GM21737 (cell line): ENCODE measurements around the gene VSIR.

ENCODE experiments used
- ATAC-seq: cut with Tn5 transposase; IDR thresholded peaks from one replicate; pipeline ENCODE4 v1.9.1; 2021; ENCODE audit warnings: mild to moderate bottlenecking, moderate library complexity; ENCODE audit not compliant: unreplicated experiment

VSIR gene

DNA sequence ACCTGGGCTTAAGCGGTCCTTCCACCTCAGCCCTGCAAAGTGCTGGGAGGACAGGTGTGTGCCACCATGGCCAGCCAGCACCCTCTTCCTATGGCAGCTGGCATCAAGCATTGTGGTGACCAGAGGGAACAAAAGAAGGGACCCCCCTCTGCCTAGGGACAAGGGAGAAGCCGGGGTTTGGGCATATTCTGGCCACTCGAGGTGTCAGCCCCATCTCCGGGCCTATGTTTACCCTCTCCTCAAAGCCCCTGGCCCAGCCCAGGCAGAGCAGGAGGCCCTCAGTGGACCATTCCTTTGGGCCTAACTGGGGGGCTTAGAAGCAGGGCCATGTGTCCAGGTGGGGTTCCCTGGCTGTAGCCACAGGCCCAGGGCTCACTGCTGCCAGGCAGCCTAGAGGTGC lies 23.9 kb downstream of the VSIR start:
- ATAC-seq, result no peak

DNA sequence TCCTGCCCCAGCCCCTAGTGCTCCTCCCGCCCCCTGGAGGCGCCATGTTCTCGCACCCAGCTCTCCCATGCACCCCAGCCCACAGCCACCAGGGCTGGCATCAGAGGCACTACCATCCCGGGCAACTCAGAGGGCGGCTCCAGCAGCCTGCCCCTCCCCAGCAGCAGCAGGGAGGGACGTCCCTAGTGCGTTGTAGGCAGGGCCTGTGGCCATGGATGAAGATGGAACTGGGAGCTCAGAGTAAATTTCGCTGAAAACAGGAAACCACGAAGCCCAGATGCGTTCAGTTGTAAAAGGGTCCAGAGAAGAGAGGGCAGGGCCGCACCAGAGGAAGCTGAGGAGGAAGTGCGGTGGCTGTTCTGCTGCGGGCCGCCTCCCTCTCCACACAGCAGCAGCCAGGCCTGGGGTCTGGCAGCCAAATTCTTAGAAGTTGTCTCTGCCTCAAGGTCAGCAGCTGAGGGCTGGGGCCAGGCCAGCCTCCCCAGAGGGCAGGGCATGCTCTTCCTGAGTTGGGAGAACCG lies 24.6 kb downstream of the VSIR start:
- peak; percentile 54 for ATAC-seq

DNA sequence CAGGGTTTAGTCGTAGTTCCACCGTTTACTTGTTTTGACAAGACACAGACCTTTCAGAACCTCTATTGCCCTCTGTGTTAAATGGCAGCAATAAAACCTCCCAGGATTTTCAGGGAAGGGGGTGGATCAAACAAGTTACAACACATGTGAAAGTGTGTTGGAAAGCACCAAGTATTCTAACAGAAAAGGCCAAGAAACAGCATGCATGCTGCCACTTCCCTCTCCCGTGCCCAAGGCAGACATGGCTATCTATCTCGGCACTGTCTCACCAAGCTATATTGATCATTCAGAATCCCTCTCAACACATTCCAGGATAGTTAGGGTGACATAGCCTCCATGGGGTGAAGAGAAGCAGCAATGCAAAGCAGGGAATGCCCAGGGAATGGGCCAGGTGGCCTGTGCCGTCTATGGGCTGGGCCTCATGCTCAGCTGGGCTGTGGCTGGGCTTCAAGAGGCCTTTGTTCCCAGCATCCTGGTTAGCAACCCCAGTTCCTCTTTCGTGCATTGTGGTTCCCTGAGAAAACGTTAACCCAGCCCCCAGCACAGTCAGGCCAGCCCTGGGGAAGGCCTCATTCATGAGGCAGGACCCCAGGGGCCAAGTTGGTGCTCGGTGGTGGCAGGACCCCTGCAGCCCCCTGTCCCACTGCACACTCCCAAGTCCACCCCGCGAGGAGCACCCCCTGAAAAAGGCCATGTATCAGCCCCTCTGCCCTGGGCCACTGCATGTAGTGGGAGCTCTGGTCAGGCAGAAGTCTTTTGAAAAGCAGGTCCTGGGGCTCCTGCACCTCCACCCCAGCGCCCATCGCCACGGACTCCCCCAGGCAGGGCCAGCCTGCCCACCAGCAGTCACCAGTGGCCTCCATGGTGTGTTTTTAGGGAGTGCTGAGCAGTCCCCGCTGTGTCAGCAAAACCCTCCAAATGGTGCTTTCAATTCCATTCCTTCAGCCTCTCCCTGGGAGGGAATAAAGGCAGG lies 25.5 kb downstream of the VSIR start:
- ATAC-seq, result no peak

DNA sequence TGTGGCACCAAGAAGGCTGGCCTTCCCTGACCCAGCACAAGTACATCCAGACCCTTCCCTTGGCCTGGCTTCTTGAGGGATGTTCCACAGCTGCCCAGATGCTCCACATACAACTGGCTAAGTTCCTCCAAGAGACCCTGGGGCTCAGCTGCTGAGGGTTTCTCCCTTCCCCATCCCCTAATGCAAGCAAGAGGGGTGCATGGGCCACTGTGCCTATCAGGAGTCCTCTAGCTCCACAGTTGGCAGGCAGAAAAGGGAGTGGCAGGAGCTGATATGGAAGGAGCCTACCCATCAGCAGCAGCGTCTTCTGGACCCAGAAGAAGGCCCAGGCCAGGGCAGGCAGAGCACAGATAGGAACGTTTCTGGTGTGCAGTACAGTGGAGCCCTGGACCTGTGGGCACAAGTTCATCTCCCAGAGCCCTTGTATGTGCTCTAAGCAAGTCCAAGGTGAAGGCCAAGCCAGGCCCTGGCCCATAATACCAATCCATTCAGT lies 26.2 kb downstream of the VSIR start:
- no peak for ATAC-seq

DNA sequence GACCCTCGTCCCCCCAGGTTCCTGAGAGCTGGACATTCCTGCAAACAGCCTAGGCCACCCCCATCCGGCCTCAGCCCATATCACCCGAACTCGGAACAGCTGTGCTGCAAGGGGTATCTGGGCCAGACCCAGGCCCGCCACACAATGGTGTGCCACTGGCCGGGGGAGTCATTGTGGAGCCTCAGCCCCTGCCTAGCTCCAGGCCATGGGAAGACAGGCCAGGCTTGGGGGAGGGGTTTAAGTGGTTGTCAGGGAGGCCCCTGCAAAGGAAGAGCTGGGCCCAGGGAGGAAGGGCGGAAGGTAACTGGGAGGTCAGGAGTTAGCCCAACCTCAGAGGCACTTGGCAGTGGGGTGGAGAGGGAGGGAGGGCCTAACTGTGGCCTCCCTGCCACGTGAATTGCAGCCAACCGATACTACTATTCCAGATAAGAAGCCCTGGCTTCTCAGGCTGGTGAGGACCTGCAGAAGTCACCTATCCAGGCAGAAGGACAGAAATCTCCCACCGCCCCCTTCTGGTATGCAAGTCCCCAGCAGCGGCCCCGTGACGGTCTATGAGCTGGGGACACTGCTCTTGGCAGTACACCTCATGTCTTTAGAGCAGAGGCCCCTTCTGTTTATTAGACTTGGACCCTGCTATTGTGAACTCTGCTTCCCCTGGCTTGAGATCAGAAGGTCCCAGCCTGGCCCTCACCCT lies 26.8 kb downstream of the VSIR start:
- no peak for ATAC-seq

DNA sequence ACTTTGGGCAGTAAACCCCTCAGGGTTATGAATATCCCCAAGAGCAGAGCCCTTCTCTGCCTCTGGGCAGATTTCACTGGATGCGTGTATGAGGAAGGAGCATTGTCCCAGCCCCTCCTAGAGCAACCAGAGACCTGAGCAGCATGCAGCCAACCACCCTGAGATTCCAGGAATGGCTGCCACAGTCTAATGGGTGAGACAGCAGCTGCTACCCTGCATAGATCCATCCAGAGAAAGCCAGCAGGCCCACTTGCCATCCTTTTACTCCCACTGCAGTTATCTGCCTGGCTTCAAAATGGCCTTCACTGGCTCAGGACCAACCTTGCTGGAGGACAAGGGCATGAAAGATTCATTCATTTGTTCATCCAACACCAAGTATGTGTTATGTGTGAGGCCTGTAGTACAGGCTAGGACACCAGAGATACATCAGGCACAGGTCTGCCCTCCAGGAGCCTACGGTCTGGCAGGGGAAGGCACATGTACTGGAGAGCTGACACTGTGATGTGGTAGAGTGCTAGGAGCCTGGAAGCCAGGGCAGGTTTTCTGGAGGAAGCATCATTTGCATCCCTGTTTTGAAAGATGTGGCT lies 27.6 kb downstream of the VSIR start:
- no peak for ATAC-seq

DNA sequence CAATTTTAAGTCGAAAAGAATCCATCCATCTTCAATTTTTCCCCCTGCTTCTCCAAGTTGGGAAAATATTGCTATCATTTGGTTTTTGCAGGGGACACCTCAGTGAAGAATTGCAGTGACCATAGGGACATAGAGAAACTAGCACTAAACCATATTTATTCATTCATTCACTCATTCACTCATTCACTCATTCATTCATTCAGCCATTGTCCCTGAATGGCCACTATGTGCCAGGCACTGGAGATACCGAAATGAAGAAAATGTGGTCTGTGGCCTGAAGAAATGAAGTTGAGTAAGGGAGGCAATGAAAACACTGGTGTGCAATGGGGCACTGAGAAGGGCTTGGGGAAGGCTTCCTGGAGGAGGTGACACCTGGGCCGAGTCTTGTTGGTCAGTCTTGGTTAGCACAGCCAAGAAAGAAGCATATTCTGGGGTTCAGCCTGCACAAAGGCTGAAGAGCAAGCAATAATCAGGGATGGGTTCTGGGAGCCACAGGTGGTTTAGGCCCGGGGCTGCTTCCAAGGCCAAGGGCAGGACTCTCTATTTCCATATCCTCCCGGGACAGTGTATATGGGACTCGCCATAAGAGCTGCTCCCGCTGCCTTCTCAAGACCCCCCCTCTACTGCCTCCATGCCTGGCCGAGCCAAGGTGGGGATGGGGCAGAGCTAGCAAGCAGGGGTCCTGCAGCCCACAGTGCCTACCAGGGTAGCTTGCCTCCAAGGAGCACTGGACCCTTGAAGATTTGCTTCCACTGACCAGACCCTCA lies 28.2 kb downstream of the VSIR start:
- no peak for ATAC-seq

DNA sequence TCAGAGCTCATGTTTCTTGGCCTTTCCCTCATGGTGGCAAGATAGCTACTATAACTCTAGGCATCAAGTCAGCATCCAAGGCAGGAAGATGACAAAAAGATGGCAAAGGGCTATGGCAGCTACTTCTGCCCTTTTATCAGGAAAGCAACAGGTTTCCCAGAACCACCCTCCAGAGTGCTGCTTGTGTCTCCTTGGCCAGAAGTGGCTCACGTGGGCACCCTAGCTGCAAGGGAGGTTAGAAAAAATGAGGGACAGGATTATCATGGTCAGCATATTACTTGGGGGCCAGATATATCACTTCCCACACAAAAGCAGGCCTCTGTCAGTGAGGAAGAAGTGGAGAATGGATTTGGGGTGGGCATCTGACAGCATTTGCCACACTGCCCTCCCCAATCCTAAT lies 29.5 kb downstream of the VSIR start:
- ATAC-seq, result no peak

DNA sequence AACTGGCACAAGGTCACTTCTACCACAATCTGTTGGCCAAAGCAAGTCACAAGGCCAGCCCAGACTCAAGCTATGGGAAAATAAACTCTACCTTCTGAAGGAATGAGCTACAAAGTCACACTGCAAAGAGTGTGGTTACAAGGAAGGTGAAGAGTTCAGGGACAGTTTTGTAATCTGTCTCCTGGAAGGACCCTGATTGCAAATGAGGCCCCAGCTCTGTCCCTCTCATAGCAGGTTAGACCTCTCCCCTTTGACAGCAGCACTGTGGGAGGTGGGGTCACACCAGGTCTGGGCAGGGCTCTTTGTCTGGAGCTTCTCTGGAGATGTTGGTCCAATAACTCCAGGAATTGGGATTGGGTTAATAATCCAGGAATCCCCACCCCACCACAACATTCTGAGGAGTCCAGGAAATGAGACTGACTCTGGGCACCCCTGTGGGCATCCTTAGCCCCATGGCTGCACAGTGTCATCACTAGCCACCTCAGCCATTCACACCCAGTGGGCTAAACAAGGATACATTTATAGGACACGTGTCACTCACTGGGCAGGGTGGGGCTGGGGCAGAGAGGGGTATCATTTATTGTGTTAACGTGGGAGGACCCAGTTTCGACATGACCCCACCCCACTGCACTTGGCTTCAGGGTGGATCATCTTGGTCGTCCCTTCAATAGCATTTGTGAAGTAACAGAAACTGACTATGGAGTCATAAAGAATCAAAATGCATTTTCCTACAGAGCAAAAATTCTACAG lies 30.1 kb downstream of the VSIR start:
- ATAC-seq, result no peak

DNA sequence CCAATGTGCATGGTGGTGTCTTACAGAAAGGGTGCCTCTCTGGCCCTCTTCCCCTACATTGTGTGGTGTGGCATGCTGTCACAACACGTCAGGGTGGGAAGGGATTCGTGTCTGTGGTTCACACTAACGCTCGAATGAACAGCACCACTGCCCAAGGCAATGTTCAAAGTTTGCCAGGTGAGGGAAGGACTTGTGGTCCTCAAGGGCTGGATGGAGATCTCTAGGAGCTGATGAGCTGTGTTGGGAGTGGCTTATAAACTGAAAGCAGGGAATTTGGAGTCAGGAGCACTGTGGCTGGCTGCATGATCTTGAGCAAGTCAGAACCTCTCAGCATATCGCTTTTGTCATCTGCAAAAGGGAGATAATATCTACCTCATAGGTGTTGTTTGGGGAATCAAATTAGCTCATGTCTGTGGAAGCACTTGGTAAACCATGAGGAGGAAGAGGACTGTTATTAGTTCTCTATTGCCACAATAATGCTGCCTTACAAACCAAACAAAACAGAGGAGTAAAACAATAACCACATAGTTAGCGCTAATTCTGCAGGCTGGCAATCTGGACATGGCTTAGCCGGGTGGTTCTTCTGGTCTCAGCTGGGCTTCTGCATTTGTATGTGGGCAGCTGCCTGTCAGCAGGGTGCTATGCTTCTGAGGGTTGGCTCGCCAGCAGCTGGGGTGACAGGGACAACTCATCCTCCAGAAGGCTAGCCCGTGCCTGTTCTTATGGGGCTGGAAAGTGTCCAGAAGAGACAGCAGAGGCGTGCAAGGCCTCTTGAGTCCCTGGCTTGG lies 30.8 kb downstream of the VSIR start:
- ATAC-seq, result no peak

DNA sequence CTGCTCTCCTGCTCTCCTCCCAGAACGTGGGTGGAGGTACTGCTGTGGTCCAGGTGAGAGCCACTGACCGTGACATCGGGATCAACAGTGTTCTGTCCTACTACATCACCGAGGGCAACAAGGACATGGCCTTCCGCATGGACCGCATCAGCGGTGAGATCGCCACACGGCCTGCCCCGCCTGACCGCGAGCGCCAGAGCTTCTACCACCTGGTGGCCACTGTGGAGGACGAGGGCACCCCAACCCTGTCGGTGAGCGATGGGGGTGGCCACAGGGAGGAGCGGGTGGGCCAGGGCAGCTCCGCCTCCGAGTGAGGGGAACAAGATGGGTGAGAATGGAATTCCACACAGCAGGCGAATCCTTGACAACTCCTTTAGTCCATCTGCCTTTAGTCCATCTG lies 31.6 kb downstream of the VSIR start:
- ATAC-seq, result no peak

DNA sequence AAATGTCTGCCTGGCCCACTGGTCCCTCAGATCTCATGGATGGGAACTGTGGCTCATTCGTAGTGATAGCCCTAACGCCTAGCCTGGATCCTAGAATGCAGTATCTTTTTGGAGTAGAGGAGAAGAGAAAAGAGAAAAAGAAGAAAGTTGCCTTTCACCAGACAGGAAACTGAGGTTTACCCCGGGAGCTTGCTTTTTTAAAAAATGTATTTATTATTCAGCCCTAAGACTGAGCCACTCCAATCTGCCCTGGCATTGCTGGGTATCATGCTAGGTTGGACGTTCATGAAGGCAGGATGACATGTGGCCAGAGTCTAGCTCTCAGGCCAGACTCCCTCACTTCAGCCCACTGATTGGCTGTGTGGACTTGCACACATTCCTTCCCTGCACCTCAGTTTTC lies 32.3 kb downstream of the VSIR start:
- ATAC-seq, result no peak

DNA sequence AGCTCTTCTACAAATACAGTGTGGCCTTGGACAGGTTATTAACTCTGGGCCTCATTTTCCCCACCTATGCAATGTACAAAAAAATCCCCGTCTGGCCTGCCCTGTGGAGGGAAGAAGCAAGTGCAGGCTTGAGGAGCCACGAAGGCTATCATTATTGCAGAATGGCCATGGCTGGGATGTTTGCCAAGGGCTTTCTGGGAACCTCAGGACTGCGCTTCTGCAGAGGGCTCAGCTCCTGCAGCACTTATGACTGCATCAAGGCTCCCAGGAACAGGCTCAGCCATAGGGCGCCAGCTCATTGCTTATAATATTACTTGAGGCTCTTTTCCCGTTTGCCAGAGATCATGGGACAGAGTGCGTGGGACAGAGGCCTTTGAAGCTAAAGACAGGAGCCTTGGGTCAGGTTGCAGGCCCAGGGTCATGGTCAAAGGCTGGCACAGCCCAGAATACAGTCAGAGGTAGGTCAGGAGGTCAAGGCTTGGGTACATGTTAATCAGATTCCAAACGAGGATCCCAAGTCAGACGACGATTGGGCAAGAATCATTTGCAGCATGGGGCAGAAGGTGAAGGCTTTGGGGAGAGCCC lies 33.2 kb downstream of the VSIR start:
- no peak for ATAC-seq

DNA sequence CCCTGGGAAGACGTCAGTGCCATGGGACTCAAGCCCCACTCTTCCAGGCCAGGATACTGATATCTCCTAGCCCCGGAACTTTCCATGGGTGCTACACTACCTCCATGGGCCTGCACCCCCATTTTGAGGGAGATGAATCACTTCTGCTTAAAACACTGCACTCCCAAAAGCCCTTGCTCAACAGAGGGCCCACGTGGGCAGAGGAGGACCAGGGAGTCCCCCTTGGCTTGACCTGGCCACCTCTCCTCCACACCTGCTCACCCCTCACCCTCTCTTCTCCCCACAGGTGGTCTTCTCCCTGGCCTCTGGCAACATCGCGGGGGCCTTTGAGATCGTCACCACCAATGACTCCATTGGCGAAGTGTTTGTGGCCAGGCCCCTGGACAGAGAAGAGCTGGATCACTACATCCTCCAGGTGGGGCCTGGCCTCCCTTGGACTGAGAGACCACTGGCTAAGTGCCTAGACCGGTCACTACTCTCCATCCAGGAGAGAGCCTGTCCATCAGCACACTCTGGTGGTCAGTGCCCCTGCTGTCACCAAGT lies 33.9 kb downstream of the VSIR start:
- no peak for ATAC-seq

DNA sequence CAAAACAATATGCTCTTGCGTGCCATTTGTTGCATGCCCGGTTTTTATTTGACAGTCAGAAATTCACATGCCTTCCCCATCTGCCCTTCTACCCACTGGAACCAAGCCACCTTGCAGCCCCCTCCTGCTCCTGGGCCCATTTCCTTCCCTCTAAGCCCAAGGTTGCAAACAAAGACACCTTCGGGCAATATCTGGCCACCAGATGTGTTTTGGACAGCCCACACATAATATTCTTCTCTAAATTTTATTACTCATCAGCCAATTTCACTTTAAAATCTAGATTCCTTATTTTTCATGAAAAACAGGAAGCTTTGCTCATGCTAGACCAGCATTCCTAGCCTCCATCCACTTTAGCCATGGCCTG lies 35.5 kb downstream of the VSIR start:
- no peak for ATAC-seq

DNA sequence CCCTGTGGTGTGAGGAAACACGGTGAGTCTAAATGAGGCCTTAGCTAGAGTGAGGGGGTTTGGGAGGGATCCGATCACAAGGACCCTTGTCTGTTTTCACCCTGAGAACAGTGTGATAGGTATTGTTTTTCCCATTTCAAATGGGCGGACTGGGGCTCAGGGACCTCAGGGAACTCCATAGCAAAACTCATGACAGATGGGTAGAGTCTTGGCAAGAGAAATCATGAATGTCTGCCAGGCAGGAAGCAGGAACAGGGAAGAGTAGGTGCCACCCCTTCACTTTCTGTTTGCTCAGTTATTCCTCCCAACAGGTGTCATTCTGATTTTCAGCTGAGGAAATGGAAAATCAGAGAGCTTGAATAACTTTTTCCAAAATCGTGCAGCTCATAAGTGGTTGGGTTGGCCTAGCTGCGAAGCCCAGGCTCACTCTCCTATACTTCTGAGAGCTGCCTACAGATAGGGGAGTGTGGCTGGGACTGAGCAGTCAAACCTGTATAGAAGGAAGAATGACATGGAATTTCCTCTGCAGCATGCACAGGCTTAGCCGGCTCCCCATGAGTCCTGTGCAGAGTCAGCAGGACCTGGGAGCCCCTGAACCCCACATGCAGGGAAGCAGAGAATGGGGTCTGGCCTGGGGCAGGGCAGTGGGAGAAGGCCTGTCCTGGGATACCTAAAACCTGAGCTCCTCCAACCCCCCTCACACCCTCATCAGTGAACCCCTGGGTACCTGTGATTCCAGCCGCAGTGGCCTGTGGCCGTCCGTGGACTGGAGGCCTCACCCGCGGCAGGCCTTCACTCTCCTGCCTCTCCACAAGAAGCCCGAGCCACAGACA lies 36.1 kb downstream of the VSIR start:
- ATAC-seq, result no peak

DNA sequence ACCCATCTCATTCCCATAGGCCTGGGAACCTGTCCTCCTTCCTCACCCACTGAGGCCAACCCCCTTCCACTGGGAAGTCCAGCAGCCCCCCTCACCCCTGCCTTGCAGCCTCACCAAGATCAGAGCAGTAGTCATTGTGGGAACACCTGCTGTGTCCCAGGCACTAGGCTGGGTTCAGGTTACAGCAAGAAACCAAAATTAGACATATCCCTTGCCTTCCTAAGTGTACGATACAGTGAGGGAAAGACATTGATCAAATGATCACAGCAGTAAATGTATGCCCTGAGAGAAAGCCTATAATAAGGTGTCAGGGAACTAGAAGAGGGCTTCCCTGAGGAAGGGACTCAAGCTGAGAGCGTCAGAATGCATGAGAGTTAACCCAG lies 36.8 kb downstream of the VSIR start:
- ATAC-seq, result no peak
